HepG2 (cell line): ENCODE data around the gene MECR. TPM values are rescaled to one million over a fixed set of nuclear protein-coding genes. Genes with fewer than 3 reads are reported as not detected.
A peak's percentile ranks its signal among the peaks of the same experiment; 100 is the strongest.

Source experiments
- CREB1 ChIP-seq, 2 experiments: fragments of 450-650 bp in 1 of 2; IDR thresholded peaks; 2 replicates each; pipeline ENCODE4 v1.6.1; 2016 to 2017; ENCODE audit warnings: control low read depth in 1 of 2, mild to moderate bottlenecking in 1 of 2, missing compliant biosample characterization in 1 of 2, missing genetic modification characterization in 1 of 2
- DPF2 ChIP-seq: sonication (generic); formaldehyde crosslinking; IDR thresholded peaks from 2 replicates; pipeline ENCODE4 v1.4.0; 2020; ENCODE audit warnings: mild to moderate bottlenecking, low read depth, missing genetic modification reagents, borderline replicate concordance
- EED ChIP-seq: sonication (generic); formaldehyde crosslinking; IDR thresholded peaks from 2 replicates; pipeline ENCODE4 v1.5.0; 2020; ENCODE audit warnings: mild to moderate bottlenecking, missing genetic modification reagents
- ELF3 ChIP-seq: IDR thresholded peaks from 2 replicates; pipeline ENCODE4 v1.6.1; 2016; ENCODE audit warnings: missing genetic modification reagents, missing compliant biosample characterization
- FOSL2 ChIP-seq: sonication (generic); formaldehyde crosslinking; IDR thresholded peaks from 2 replicates; pipeline ENCODE4 v1.4.0; 2020; ENCODE audit warnings: missing genetic modification reagents
- FOXM1 ChIP-seq: sonication (generic); formaldehyde crosslinking; IDR thresholded peaks from 2 replicates; pipeline ENCODE4 v1.5.0; 2020; ENCODE audit warnings: missing genetic modification reagents
- GATAD1 ChIP-seq: IDR thresholded peaks from 2 replicates; pipeline ENCODE4 v1.6.1; 2016; ENCODE audit warnings: missing genetic modification reagents, missing compliant biosample characterization
- IRF2 ChIP-seq: IDR thresholded peaks from 2 replicates; pipeline ENCODE4 v1.6.1; 2018; ENCODE audit warnings: missing genetic modification reagents, missing compliant biosample characterization
- KDM3A ChIP-seq: IDR thresholded peaks from 2 replicates; pipeline ENCODE4 v1.6.1; 2018; ENCODE audit warnings: low read depth, missing compliant biosample characterization
- KMT2A ChIP-seq: sonication (generic); formaldehyde crosslinking; IDR thresholded peaks from 2 replicates; pipeline ENCODE4 v1.4.0; 2020; ENCODE audit warnings: missing genetic modification reagents
- MEF2D ChIP-seq: sonication (generic); formaldehyde crosslinking; IDR thresholded peaks from 2 replicates; pipeline ENCODE4 v1.5.1; 2020; ENCODE audit warnings: mild to moderate bottlenecking, missing genetic modification reagents
- NONO ChIP-seq, 2 experiments: fragments of 450-650 bp in 1 of 2; sonication (generic) in 1 of 2; formaldehyde crosslinking in 1 of 2; IDR thresholded peaks in 1 of 2; conservative IDR thresholded peaks in 1 of 2; 2 replicates each; pipeline versions ENCODE4 v1.6.1 to v1.8.0; 2017 to 2022; ENCODE audit warnings: mild to moderate bottlenecking in 1 of 2, missing genetic modification reagents in 1 of 2, moderate library complexity in 1 of 2
- RELA ChIP-seq: sonication (generic); formaldehyde crosslinking; IDR thresholded peaks from 2 replicates; pipeline ENCODE4 v1.4.0; 2020; ENCODE audit warnings: missing genetic modification reagents
- SALL2 ChIP-seq: sonication (generic); formaldehyde crosslinking; IDR thresholded peaks from 2 replicates; pipeline ENCODE4 v1.8.1; 2023; ENCODE audit warnings: mild to moderate bottlenecking, missing genetic modification reagents, inconsistent platforms
- SAP130 ChIP-seq: IDR thresholded peaks from 2 replicates; pipeline ENCODE4 v1.6.1; 2016; ENCODE audit warnings: low read depth
- SIN3B ChIP-seq: fragments of 150-350 bp; IDR thresholded peaks from 2 replicates; pipeline ENCODE4 v1.6.1; 2014; ENCODE audit warnings: low read length
- STAG1 ChIP-seq: sonication (generic); formaldehyde crosslinking; IDR thresholded peaks from 2 replicates; pipeline ENCODE4 v1.4.0; 2020; ENCODE audit warnings: missing genetic modification reagents
- TARDBP ChIP-seq: sonication (generic); formaldehyde crosslinking; IDR thresholded peaks from 2 replicates; pipeline ENCODE4 v1.8.0; 2022; ENCODE audit warnings: mild to moderate bottlenecking, missing genetic modification reagents
- YEATS2 ChIP-seq: sonication (generic); formaldehyde crosslinking; IDR thresholded peaks from 2 replicates; pipeline ENCODE4 v1.4.0; 2020; ENCODE audit warnings: missing genetic modification reagents, borderline replicate concordance
- ZBTB38 ChIP-seq: sonication (generic); formaldehyde crosslinking; IDR thresholded peaks from 2 replicates; pipeline ENCODE4 v1.5.1; 2020; ENCODE audit warnings: mild to moderate bottlenecking, missing genetic modification reagents
- ZKSCAN8 ChIP-seq: IDR thresholded peaks from 2 replicates; pipeline ENCODE4 v1.6.1; 2016; ENCODE audit warnings: borderline replicate concordance, missing genetic modification reagents, missing compliant biosample characterization
- ZNF510 ChIP-seq: sonication (generic); formaldehyde crosslinking; IDR thresholded peaks from 2 replicates; pipeline ENCODE4 v1.4.0; 2020; ENCODE audit warnings: low read depth, mild to moderate bottlenecking, missing genetic modification reagents
- ZNF747 ChIP-seq: sonication (generic); formaldehyde crosslinking; IDR thresholded peaks from 2 replicates; pipeline ENCODE4 v1.8.1; 2023; ENCODE audit warnings: missing genetic modification reagents, mild to moderate bottlenecking, borderline replicate concordance
- ZNF768 ChIP-seq: sonication (generic); formaldehyde crosslinking; IDR thresholded peaks from 2 replicates; pipeline ENCODE4 v1.4.0; 2020; ENCODE audit warnings: missing genetic modification reagents
- ZNF792 ChIP-seq: IDR thresholded peaks from 2 replicates; pipeline ENCODE4 v1.6.1; 2016
- polyA plus RNA-seq, 8 experiments: library from polyadenylated mRNA; depleted of rRNA in 3 of 8; stranded (reverse) in 7 of 8; unstranded in 1 of 8; fragments of >200 nt; fragmentation: Illumina TruSeq in 4 of 8; extraction: Trizol in 4 of 8; gene quantifications; 2 replicates each; pipeline versions ENCODE4 v1.2.1 to v1.2.3, GENCODE V29; 2011 to 2016; ENCODE audit warnings: low read depth in 4 of 8, missing spikeins in 1 of 8, mixed read lengths in 1 of 8; ENCODE audit not compliant: insufficient read depth in 1 of 8
- total RNA-seq, 5 experiments: library from RNA; depleted of rRNA; stranded (reverse); fragments of >200 nt; fragmentation: Illumina TruSeq; extraction: Trizol; gene quantifications; 2 replicates each; pipeline ENCODE4 v1.2.3, GENCODE V29; 2016; ENCODE audit warnings: low read depth in 1 of 5
- TF ChIP-seq, protein P1 (sequence below): sonication (generic); formaldehyde crosslinking; IDR thresholded peaks from 2 replicates; pipeline ENCODE4 v1.8.0; 2022; ENCODE audit warnings: mild to moderate bottlenecking, missing genetic modification reagents
- TF ChIP-seq, protein P2 (sequence below): sonication (generic); formaldehyde crosslinking; IDR thresholded peaks from 2 replicates; pipeline ENCODE4 v1.4.0; 2020; ENCODE audit warnings: missing genetic modification reagents

MECR gene
- total and polyA plus RNA-seq, 2 of the 13 experiments (the other 11 are each of a cell fraction or from before 2014, with no cell fraction given) = 18.8 to 24.9 TPM

GRCh38 chr1:29202584-29203340 is 28.0 kb downstream of the MECR start (continued):
- TF ChIP-seq IRF2 (CRISPR knock-in tag) (peak; percentile 59; the same call in 1 of the 2 replicates), SIN3B (0 out of 2 replicates have a peak, but pooled peaks have one; percentile 25), KMT2A (CRISPR knock-in tag) (0 out of 2 replicates have a peak, but pooled peaks have one; percentile 51), SALL2 (0 out of 2 replicates have a peak, but pooled peaks have one; percentile 29), MEF2D (CRISPR knock-in tag) (no peak), FOSL2 (CRISPR knock-in tag) (peak; percentile 98), ELF3 (CRISPR knock-in tag) (peak; percentile 55), FOXM1 (CRISPR knock-in tag) (no peak), SAP130 (peak; percentile 84), EED (CRISPR knock-in tag) (no peak), STAG1 (CRISPR knock-in tag) (peak; percentile 96), ZNF768 (CRISPR knock-in tag) (0 out of 2 replicates have a peak, but pooled peaks have one; percentile 34), NONO (IDR thresholded peaks at IDR 0.05) (no peak), NONO (CRISPR knock-in tag; conservative IDR thresholded peaks at IDR 0.05) (0 out of 2 replicates have a peak, but pooled peaks have one; percentile 27), TARDBP (CRISPR knock-in tag) (0 out of 2 replicates have a peak, but pooled peaks have one; percentile 17), CREB1 (IDR thresholded peaks at IDR 0.05) (no peak), CREB1 (CRISPR knock-in tag; IDR thresholded peaks at IDR 0.05) (peak; percentile 51; the same call in 1 of the 2 replicates), YEATS2 (CRISPR knock-in tag) (0 out of 2 replicates have a peak, but pooled peaks have one; percentile 49), ZBTB38 (0 out of 2 replicates have a peak, but pooled peaks have one; percentile 39), DPF2 (CRISPR knock-in tag) (no peak), ZKSCAN8 (CRISPR knock-in tag) (peak; percentile 51; the same call in 1 of the 2 replicates), GATAD1 (CRISPR knock-in tag) (peak; percentile 58), ZNF747 (no peak), KDM3A (CRISPR knock-in tag) (peak; percentile 84; the same call in 1 of the 2 replicates), ZNF510 (CRISPR knock-in tag) (no peak), ZNF792 (CRISPR knock-in tag) (0 out of 2 replicates have a peak, but pooled peaks have one; percentile 44), RELA (CRISPR knock-in tag) (no peak)
- TF ChIP-seq, protein P1, sequence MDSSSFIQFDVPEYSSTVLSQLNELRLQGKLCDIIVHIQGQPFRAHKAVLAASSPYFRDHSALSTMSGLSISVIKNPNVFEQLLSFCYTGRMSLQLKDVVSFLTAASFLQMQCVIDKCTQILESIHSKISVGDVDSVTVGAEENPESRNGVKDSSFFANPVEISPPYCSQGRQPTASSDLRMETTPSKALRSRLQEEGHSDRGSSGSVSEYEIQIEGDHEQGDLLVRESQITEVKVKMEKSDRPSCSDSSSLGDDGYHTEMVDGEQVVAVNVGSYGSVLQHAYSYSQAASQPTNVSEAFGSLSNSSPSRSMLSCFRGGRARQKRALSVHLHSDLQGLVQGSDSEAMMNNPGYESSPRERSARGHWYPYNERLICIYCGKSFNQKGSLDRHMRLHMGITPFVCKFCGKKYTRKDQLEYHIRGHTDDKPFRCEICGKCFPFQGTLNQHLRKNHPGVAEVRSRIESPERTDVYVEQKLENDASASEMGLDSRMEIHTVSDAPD = no peak
- TF ChIP-seq, protein P2, sequence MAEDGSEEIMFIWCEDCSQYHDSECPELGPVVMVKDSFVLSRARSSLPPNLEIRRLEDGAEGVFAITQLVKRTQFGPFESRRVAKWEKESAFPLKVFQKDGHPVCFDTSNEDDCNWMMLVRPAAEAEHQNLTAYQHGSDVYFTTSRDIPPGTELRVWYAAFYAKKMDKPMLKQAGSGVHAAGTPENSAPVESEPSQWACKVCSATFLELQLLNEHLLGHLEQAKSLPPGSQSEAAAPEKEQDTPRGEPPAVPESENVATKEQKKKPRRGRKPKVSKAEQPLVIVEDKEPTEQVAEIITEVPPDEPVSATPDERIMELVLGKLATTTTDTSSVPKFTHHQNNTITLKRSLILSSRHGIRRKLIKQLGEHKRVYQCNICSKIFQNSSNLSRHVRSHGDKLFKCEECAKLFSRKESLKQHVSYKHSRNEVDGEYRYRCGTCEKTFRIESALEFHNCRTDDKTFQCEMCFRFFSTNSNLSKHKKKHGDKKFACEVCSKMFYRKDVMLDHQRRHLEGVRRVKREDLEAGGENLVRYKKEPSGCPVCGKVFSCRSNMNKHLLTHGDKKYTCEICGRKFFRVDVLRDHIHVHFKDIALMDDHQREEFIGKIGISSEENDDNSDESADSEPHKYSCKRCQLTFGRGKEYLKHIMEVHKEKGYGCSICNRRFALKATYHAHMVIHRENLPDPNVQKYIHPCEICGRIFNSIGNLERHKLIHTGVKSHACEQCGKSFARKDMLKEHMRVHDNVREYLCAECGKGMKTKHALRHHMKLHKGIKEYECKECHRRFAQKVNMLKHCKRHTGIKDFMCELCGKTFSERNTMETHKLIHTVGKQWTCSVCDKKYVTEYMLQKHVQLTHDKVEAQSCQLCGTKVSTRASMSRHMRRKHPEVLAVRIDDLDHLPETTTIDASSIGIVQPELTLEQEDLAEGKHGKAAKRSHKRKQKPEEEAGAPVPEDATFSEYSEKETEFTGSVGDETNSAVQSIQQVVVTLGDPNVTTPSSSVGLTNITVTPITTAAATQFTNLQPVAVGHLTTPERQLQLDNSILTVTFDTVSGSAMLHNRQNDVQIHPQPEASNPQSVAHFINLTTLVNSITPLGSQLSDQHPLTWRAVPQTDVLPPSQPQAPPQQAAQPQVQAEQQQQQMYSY (CRISPR knock-in tag) = no peak
